Stimulated activated CD4-positive, alpha-beta T cell treated with anti-CD3 and anti-CD28 coated beads, Interleukin-12 subunit alpha, Interleukin-12 subunit beta, amount 100 ng/mL, for 24 hours (primary cell): ENCODE measurements around the gene NAA80.
A peak's percentile ranks its signal among the peaks of the same experiment; 100 is the strongest.
"Not testable (repeated sequence)": the region's sequence is repeated elsewhere in the genome, so short reads cannot be mapped to it uniquely, and the experiment has no call there.

Experiments used
- DNase-seq, 2 experiments: peaks; one replicate each; pipeline ENCODE4 v3.0.0-alpha.2; 2020; ENCODE audit warnings: low read depth in 2 of 2

NAA80 gene

DNA sequence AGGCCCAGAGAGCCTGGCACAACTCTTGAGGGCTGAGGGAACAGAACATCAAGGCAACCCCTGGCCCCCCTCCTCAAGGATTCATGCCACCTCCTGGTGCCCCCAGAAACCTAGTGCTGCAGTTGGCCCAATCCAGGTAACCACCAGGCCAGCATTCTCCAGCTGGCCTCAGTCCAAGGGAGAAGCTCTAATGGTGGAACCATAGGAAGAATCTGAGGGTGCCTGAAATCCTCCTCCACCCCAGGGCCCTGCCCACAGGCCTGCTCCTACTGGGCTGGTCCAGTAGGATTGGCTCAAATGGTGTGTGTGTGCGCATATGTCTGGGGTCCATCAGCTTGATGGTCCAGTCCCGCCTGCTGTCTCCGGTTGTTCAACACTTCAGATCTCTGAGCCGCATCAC lies 15.6 kb upstream of the NAA80 start:
- no peak for DNase-seq

DNA sequence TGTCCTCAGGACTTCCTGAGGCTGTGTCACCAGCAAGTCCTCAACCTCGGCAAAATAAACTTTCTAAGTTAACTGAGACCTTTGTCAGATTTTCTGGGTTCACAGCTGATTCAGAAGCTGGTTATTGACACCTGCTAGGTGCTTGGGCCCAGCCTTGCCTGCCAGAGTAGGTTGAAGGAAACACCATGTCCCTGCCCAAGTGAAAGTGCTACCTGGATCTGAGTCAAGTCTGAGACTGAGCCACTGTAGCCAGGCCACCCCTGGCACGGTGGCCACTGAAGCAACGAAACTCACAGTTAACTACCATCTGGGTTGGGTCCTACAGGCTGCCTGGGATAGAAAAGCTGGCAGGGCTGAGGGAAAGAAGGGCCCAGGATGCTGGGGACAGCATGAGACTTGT lies 15.1 kb upstream of the NAA80 start:
- no peak for DNase-seq

DNA sequence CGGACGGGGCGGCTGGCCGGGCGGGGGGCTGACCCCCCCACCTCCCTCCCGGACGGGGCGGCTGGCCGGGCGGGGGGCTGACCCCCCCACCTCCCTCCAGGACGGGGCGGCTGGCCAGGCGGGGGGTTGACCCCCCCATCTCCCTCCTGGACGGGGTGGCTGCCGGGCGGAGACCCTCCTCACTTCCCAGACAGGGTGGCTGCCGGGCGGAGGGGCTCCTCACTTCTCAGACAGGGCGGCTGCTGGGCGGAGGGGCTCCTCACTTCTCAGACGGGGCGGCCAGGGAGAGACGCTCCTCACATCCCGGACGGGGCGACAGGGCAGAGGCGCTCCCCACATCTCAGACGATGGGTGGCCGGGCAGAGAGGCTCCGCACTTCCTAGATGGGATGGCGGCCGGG lies 12.8 kb upstream of the NAA80 start:
- DNase-seq, result not testable (repeated sequence)

DNA sequence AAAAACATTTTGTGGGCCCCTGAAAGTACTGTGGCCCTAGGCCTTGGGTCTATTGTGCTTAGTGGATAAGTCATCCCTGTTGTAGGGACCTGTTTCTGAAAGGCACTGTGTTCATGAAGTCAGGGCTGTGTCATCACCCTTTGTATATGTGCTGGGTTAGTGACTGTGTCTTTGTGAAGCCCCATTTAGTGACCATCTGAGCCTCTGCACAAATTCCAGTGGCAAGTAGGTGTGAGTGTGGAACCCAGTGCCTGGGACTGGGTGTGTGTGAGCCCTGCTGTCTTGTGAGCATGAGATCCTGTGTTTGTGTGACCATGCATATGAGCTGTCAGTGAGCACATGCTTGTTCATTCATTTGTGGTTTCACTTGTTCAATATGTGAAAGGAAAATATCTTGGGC lies 5.4 kb upstream of the NAA80 start:
- no peak for DNase-seq

DNA sequence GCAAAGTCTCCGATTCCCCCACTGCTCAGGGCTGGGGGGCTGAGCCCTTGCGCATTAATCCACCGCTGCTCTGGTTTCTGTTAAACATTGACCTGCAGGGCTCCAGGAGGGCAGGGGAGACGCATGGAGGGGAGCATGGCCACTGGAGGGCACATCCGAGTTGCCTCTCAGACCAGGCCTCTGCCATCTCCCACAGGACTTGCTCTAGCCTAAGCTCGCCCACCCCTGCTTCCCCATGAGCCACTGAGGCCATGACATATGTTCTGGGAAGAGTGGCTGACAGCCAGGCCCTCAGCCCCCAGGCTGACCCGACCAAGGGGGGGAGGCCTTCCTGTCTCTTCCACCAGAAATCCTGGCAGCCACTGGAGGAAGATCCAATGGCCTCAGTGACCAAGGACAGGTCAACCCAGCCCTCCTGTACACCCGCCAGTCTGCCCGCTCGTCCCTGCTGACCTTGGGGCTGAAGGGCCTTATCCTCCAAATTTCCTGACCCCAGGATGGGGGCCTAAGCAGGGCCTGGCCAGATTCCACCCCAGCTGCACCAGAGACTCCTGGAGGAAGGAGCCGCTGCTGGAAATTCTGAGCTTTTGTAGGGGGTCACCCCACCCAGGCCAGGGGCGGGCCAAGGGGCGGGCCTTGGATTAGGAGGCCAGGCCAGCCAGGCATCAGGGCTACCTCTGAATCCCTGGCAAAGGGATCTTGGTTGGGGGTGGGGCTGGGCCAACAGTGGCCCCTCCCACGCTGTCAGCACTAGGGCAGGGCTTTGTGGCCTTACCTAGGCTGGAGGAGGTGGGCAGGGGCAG lies 4.0 kb upstream of the NAA80 start, which contains the start of gene HYAL1:
Gene HYAL1, minus strand, starts transcription at position 562 of the 803 bp plus-strand sequence. CDS start 618 bp downstream, outside the sequence.
- DNase-seq, result no peak

DNA sequence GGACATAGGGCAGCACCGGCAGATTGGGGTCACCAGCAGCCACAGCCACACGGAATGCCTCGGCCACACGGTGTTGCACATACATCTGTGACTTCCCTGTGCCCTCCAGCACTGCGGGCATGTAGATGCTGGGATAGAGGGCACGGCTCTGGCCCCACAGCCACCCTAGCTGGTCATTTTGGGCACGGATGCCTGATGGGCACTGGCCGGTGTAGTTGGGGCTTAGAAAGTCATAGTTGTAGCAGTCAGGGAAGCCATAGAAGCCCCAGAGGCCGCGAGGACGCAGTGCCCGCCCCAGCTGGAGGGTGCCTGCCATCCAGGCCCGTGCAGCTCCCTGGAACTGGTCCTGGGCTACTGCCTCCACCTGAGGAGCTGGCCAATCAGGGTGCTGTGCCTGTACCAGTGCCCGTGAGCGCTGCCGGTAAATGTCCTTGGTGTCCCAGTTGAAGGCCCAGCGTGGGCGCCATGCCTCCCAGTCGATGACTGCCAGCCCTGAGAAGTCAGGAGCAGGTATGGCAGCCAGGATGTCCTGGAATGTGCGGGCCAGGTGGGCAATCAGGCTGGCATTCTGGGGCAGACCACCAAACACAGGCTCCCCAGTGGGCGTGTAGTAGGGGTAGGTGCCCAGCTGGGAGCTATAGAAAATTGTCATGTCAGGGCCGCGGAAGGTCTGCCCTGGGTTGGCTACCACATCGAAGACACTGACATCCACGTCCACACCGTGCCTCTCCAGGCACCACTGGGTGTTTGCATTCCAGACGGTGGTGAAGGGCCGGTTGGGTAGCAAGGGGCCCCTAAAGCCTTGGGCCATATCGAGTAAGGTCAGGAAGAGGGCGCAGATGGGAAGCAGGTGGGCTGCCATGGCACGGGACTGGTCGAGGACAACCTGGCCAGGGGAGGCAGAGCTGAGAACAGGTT lies 3.1 kb upstream of the NAA80 start:
- no peak for DNase-seq

DNA sequence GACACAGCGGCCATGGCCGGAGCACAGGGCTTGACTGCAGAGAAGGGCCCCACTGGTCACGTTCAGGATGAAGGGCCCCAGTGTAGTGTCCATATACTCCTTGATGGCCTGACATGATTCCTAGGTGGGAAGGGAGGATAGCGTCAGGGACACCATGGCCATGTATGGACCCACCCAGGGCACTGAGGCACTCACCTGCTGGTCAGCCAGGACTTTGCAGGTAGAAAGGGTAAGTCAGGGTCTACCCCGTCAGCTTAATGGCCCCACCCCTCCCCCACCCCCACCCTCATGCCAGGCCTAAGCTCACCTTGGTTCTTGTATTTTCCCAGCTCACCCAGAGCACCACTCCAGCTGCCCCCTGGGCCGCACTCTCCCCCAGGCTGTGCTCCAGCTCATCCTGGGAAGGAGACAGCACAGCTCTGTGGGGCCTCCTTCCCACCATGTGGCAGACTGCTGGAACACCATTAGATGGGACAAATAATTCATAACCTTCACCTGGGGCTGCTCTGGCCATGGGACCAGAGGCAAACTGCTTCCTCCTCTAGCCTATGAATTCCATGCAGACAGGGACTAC lies 1.6 kb upstream of the NAA80 start:
- DNase-seq, result no peak

DNA sequence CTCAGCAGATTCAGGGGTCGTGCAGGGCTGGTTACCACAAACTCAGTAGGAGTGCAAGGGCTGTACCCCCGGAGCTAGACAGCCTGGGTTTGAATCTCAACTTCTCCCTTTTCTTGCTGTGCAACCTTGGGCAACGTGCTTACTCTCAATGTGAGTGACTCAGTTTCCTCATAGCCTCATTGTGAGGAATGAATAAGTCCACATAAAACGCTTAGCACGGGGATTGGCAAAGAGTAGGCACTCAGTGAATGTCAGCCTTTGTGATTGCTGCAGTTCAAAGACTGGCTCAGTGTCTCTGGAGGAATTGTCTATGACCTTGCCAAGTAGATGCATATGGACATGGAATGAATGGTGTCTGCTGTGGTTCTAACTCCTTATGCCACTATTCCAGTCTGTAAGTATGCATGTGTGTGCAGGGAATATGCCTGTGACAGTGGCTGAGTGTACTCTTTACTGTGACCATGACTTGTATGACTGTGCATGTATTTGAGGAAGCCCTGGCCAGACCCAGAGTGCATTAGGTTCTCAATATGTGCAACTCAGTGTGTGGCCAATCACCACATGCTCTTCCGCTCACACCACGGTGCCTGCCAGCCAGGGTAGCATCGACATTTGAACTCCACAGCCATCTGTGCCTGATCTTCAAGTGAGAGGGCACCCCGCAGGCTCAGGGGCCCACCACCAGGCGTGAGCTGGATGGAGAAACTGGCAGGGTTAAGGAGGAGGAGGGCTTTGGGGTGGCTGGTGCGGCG lies 900 bp upstream of the NAA80 start:
- no peak for DNase-seq

DNA sequence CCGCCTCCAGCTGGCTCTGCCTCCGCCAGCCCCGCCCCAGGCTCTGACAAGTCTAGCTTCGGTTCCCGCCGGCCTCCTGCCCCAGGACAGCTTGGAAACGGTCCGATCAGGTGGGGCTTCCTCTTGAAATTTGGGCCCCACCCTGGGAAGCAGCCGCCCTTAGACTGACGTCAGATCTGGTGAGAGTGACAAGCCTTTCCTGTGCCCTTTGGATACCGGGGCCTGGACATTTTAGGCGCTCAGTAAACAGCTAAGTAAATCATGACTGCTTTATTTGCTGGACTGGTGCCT lies 378 bp upstream of the NAA80 start:
- no peak for DNase-seq

DNA sequence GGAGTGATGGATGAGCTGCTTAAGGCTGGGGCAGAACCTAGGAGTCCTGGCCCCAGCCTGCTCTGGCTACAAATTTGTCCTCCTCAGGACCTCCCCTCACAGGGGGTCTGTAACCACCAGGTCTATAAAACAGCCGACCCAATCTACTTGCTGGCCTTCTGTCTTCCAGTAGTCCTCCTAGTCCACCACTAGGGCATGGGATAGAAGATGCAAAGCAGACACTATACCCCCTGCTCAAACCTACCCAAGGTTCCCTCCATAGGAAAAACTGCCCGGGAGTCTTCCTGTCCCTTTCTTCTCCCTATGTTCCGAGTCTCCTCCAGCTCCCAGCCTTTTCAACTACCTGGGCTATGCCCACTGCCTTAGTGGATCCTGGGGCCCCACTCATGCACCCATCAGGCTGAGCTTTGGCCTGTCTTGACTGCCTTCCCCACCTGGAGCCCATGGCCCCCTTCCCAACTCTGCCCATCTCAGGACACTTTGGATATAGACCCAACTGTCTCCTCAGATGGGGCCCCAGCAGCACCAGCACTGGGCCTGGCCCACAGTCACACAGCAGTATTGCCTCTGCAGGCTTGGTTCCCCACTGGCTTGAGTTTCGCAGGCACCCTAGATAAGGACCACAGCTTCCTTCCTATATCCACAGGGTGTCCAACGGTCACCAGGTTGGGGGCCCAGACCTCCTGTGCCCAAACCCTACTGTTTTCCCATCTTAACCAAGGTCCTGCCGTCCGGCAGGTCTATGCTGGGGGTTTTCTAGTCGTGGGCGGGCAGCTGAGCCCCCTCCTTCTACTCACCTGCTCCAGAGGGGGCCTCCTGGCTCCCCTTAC lies 1.1 kb downstream of the NAA80 start:
- DNase-seq, result no peak

DNA sequence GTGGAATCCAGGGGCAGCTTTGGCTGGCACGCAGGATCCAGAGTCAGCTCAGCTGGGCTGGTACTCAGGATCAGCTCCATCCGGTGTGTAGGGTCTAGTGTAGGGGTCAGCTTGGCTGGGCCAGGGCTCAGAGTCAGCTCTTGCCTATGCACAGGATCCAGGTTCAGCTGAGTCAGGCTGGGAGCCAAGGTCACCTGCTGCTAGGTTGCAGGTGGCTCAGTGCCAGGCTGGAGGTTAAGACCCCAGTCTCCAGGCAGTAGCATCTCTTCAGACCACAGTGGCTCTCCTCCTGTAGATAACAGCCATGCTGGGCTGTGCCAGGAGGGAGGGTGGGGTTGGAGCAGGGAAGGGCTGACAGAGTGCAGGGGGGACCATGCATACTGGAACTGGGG lies 1.8 kb downstream of the NAA80 start:
- no peak for DNase-seq

DNA sequence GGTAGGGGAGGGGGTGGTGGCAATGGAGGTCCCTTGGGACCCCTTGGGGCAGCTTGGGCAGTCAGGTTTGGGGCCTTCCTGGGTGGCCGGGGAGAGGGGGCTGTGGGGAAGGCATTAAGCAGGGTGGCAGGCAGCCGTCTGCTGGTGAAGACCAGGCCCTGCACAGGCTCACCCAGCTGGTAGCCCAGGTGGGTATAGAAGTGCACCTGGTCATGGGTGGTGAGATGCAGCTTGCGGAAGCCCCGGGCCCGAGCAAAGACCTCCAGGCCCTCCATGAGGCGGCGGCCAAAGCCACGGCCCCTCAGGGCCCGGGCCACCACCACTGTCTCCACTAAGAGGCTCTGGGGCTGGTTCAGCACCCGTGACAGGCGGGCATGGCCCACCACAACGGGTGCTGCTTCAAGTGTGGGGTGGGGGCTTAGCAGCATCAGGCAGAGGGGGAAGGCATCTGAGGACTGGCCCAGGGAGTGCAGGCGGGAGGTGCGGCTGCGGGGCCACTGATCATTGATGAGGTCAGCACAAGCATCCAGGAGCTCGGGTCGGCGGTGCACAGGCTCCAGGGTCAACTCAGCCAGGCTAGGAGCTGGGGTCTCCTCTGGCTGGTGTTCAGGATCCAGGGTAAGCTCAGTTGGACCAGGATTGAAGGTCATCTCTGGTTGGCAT lies 2.4 kb downstream of the NAA80 start:
- DNase-seq, result no peak

DNA sequence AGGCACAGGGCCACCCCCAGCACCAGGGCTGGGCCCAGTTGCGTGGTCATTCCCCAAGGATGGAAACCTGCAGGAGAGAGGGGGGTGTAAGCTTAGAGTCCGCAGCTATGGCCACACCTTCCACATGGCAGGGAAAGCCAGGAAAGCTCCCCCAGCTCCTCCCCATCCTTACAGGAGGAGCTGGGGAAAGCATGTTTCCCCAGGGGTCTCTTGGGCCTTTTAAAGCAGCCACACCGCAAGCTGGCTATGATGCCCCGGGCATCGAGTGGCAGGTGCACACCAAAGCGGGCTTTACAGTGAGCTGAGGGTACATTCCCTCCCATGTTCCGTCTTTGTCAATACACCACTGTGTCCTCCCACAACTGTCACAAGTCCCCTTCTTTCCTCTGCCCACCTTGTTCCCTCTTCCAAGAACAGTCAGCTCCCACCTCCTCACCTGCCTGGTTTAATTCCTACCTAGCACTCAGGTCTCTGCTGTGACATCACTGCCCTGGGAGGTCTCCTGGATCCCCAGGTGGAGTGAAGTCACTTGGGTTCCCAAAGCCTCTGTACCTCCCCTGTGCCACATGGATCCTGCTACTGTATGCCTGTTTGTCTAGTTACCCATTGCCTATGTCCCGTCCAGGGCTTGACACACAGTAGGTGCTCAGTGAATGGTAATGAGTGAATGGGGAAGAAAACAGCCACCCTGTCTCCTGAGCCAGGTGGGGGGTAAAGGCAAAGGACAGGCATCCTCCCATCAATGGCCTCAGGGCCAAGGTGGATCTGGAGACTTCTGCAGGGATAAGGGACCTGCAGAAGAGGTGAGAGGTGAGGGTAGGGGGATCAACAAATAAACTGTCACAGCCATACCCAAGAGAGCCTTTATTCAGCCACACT lies 3.4 kb downstream of the NAA80 start:
- DNase-seq, result no peak

DNA sequence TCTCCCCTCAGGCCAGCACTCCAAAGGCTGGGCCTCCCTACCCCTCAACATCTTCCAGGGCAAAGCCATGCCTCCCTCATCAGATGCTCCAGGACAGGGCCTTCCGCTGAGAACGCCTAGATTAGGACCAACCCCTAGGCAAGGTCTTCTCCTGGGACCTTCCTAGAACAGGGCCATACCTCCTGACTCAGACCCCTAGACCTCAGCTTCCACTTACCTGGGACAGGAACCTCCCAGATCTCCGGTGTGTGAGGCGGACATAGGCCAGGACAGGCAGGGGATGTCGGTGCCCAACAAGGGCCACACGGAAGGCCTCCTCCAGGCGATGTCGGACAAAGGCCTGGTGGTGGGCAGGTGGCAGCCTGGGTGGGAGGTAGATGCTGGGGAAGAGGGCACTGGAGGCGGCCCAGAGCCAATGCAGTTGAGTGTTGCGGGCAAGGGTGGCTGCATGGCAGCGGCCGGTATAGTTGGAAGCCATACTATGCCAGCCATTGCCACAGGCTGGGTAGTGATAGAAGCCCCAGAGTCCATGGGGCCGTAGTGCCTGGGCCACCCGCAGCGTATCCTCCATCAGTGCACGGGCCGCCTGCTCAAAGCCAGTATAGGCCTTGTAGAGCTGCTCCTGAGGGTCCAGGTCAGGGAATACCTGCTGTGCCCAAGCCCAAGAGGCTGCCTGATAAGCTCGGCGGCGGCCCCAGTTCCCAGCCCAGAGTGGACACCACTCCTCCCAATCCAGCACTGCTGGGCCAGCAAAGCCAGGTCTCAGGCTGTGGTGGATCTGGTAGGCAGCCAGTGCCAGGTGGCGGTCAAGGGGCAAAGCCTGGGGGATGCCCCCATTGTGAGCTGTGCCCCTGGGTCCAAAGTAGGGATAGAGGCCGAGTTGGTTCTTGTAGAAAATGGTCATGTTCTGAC lies 4.5 kb downstream of the NAA80 start:
- no peak for DNase-seq

DNA sequence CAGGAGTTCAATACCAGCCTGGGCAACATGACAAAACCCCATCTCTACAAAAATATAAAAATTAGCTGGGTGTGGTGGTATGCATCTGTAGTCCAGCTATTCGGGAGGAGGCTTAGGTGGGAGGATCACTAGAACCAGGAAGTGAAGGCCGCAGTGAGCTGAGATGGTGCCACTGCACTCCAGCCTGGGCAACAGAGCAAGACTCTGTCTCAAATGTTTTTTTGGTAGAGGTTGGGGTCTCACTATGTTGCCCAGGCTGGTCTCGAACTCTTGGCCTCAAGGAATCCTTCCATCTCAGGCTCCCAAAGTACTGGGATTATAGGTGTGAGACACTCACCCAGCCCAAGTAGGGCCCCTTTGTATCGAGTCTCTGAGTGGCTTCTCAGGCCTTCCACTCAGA lies 5.1 kb downstream of the NAA80 start:
- no peak for DNase-seq

DNA sequence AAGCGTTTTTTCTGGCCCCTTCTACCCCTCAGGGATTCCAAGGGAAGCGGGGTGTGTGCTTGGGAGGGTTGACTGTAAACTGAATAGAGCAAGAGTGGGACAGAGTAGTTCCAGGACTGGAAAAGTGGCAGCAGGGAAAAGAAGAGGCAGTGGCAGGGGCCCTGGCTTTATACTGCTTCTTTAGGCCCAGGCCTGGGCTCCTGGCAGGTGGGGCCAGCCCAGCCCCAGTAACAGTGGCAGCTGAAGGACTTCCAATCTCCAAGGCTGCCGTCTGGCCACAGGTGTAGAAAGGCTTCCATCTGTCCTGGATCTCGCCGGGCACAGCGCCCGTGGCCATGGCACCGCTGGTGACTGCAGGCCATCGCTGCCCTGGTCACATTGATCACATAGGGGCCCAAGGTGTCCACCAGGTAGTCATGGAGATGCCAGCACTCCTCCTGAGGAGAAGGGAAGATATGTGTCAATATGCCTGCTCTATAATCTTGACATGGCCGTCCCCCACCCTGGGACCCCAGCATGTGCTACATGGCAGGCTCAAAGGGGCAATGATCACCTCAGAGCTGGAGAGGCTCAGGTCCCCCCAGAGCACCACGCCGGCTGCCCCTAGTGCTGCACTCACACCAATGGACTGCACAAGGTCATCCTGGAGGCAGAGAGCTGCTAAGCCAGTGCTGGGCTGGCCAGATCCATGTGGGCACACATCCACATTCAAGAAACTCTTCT lies 6.0 kb downstream of the NAA80 start:
- no peak for DNase-seq

DNA sequence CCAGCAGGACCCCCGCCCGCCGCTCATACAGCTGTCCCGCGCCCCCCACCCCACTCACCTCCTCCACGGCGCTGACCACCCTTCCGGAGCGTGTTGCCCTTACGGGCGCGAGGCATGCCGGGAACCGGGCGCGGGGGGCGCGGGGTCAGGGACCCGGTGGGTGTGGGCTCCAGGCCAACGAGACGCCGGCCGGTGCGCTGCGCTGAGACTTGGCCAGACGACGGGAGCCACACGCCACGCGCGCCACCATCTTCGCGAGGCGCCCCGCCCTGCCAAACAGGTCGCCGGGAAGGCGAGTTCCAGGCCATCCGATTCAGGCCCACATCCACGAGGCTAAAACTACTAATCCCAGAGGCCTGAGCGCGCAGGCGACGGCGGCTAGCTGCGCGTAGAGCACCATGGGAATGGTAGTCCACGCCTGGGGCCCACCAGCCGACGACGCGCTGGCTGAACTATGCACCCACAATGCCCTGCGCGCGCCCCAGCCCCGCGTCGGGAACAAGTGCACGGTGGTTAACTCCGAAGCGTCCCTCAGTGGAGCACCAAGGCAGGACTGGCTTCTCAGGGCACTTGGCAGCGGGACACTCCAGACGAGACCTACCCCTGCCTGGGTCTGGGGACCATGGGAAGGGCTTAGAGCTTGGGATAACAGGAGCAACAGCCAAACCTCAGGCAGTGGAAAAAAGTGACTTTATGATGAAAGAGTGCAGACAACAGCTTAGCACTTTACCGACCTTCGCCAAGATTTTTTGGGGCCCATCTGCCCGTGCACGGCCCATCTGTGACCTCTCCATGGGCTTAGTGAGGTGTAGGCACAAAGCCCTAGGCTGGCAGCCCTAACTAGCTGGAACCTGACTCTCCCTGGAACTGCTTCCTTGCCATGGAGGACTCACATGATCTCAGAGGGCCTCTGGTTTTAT lies 6.8 kb downstream of the NAA80 start, which contains the start of gene IFRD2:
Gene IFRD2, minus strand, starts transcription at position 271 of the 920 bp plus-strand sequence. Its CDS starts 155 bp downstream, at position 116.
- peak; percentile 92 to 93 for DNase-seq
